ENCODE data around the gene TMEM171.

The TMEM171 gene, protein sequence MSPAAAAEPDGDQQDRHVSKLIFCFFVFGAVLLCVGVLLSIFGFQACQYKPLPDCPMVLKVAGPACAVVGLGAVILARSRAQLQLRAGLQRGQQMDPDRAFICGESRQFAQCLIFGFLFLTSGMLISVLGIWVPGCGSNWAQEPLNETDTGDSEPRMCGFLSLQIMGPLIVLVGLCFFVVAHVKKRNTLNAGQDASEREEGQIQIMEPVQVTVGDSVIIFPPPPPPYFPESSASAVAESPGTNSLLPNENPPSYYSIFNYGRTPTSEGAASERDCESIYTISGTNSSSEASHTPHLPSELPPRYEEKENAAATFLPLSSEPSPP

DNA sequence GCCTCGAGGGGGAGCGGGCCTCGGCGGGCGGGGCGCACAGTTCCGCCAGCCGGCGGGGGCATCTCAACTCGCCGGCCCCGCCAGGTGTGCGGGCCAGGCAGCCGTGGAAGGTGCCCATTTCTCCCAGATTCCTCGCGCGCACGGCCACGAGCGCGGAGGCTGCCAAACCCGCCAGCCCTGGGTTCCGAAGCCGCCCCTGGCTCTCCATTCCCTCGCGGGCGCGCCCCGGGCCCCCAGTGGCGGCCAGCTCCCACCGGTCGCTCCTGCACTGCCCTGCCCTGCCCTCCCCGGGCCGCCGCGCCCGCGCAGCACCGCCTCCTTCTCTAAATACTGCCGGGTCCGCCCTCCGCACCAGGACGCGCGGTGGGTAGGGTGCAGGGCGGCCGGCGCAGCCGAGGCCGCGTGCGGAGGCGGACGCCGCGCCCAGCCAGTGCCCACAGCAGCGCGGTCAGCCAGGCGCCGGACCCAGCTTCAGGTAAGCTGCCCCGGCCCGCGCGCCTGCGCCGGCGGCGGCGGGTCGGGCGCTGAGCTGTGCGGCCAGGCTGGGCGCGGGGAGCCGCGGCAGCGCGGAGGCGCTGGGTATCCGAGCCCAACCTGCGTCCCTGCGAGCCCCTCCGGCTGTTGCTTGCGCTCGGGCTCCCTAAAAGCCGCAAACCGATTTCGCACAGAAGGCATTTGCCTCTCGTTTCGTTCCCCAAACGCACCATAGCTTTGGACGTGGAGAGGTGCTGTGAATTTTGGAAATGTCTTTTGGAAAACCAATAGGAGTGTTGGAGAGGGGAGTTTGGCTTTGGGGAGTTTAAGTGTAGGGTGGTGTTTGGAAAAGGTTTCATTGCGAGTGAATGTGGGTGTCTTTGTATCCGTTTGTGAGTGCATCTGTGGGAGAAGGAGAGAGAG, at the start of gene TMEM171:
TSS of gene TMEM171 (plus strand) at position 354 of the 897 bp plus-strand sequence. CDS start 2,799 bp downstream, outside the sequence.
- TF ChIP-seq, protein P1, sequence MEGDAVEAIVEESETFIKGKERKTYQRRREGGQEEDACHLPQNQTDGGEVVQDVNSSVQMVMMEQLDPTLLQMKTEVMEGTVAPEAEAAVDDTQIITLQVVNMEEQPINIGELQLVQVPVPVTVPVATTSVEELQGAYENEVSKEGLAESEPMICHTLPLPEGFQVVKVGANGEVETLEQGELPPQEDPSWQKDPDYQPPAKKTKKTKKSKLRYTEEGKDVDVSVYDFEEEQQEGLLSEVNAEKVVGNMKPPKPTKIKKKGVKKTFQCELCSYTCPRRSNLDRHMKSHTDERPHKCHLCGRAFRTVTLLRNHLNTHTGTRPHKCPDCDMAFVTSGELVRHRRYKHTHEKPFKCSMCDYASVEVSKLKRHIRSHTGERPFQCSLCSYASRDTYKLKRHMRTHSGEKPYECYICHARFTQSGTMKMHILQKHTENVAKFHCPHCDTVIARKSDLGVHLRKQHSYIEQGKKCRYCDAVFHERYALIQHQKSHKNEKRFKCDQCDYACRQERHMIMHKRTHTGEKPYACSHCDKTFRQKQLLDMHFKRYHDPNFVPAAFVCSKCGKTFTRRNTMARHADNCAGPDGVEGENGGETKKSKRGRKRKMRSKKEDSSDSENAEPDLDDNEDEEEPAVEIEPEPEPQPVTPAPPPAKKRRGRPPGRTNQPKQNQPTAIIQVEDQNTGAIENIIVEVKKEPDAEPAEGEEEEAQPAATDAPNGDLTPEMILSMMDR (IDR thresholded peaks at IDR 0.05; ENCODE audit: insufficient read depth, low read depth, low read length, missing control alignments) = no peak
- DNase-seq (ENCODE audit: low read depth) = no peak
- H3K4me3 ChIP-seq (ENCODE audit: low read depth, low read length) = no peak within 1 kb of the TSS

DNA sequence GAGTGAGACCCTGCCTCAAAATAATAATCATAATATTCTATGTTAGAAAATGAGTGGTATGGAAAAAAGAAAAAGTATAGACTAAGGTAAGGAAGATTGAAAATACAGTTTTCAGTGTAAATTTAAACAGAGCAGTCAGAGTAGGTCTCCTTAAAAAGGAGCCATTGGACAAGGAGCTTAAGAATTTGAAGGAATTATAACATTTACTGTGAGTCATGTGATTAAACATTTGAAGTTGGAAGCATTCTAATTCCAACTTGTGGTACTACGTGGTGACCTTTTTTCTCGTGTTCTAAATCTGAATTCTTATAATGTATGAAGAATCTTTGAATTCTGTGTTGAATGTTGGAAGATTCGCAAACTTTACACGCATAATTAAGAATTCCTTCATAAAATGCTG, 39.3 kb upstream of the TMEM171 start:
- TF ChIP-seq, protein P1 (IDR thresholded peaks at IDR 0.05; ENCODE audit: insufficient read depth, low read depth, low read length, missing control alignments) = no peak
- no peak for DNase-seq (ENCODE audit: low read depth)

DNA sequence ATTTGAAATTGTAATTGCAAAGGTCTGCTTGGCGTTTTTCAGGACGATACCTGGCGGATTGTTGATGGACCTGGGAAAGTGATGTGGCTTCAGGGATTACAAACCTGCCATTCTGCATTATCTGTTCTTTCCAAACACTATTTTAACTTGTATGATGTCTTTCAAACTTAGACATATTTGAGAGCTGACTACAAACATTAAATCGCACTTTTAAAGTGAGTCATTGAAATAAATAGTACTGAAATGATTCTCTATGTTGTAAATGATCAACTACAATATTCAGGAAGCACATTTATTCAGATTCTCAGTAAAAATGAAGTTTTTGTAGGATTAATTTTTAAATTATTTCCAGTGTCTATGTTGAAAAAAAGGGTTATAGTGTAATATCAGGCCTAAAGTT, 32.3 kb upstream of the TMEM171 start:
- TF ChIP-seq, protein P1 (IDR thresholded peaks at IDR 0.05; ENCODE audit: insufficient read depth, low read depth, low read length, missing control alignments) = no peak
- no peak overlapping the region for H3K4me3 ChIP-seq (ENCODE audit: low read depth, low read length)
- DNase-seq (ENCODE audit: low read depth) = no peak

More for the DNA sequence above, 39.3 kb upstream of the TMEM171 start:
- H3K4me3 ChIP-seq (ENCODE audit: low read depth, low read length) = no peak overlapping the region

DNA sequence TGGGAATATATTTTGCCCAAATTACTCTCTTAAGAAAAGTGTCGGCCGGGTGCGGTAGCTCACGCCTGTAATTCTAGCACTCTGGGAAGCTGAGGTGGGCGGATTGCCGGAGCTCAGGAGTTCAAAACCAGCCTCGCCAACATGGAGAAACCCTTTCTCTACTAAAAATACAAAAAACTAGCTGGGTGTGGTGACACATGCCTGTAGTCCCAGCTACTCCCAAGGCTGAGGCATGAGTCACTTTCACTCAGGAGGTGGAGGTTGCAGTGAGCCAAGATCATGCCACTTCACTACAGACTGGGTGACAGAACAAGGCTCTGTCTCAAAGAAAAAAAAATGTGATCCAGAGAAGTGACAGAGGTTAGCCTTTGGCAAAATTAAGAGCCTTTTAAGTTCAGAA, 26.4 kb upstream of the TMEM171 start:
- TF ChIP-seq, protein P1 (IDR thresholded peaks at IDR 0.05; ENCODE audit: insufficient read depth, low read depth, low read length, missing control alignments) = no peak
- H3K4me3 ChIP-seq (ENCODE audit: low read depth, low read length) = no peak overlapping the region
- no peak for DNase-seq (ENCODE audit: low read depth)

DNA sequence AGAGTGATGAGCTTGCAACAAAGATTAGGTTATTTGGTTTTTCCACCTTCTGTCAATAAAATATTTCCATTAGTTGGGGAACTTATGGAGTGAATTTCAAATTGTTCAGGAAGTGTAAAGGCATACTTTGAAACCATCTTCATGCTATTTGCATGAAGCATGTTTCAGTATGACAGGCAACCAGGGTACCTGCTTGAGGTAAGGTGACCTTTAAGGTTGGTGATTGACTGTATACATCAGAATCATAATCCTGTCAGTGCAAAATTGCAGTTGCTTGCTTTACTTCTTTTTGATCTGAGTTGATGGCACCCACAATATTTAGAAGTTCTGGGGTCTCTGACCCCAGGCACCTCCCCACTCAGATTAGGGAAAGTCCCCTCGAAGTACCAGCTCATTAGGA, 26.0 kb upstream of the TMEM171 start:
- H3K4me3 ChIP-seq (ENCODE audit: low read depth, low read length) = no peak overlapping the region
- DNase-seq (ENCODE audit: low read depth) = no peak
- TF ChIP-seq, protein P1 (IDR thresholded peaks at IDR 0.05; ENCODE audit: insufficient read depth, low read depth, low read length, missing control alignments) = no peak

DNA sequence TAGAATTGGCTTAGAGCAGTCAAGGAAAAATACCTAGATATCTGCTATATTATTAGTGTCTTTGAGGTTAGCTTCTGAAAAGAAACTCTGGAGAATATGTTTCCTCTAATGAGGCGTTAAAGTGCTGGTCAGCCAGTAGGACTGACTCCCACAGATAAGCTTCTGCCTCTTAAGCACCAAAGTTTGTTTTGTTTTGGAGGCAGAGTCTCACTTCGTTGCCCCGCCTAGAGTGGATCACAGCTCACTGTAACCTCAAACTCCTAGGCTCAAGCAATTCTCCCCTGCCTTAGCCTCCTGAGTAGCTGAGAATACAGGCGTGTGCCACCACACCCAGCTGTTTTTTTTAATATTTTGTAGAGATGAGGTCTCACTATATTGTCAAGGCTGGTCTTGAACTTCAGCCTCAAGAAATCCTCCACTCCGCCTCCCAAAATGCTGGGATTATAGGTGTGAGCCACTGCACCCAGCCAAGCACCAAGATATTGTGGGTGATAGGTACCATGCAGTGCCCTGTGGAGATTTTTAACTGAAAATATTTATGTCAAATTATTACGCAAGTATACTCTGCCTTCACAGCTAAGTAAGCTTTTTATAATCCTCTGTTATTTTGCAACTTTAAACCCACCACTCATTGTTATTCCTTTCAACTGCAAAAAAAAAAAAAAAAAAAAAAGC, 24.7 kb upstream of the TMEM171 start:
- DNase-seq (ENCODE audit: low read depth) = no peak
- H3K4me3 ChIP-seq (ENCODE audit: low read depth, low read length) = no peak overlapping the region
- TF ChIP-seq, protein P1 (IDR thresholded peaks at IDR 0.05; ENCODE audit: insufficient read depth, low read depth, low read length, missing control alignments) = no peak
